OCI-LY7 (cell line): ENCODE results near the gene TMEM200B. TPM values are rescaled to one million over a fixed set of nuclear protein-coding genes. Genes with fewer than 3 reads are reported as not detected.

Experiments used
- BruUV-seq: library from RNA; stranded (reverse); fragments of 400-500 nt; replicated peaks from 2 replicates; lab custom pipeline; 2021; lab: Mats Ljungman, UMichigan
- CTCF ChIA-PET: fragments of 300-600 bp; sonication (Branson Sonifier 250); formaldehyde crosslinking; loops from one replicate; lab custom pipeline; 2022; ENCODE audit warnings: antibody characterized with exemption; ENCODE audit not compliant: unreplicated experiment; lab: Charles Lee
- POLR2A ChIA-PET: fragments of 300-600 bp; sonication (Branson Sonifier 250); formaldehyde crosslinking; loops from one replicate; lab custom pipeline; 2022; ENCODE audit warnings: antibody characterized with exemption; lab: Charles Lee
- DNase-seq: peaks from one replicate; pipeline ENCODE4 v3.0.0-alpha.2; 2015; ENCODE audit warnings: low spot score
- H2AFZ ChIP-seq: fragments of 200-600 bp; sonication (generic), shearing (Covaris generic); 2 replicates; pipeline ENCODE4 v1.6.1; 2014; ENCODE audit warnings: mild to moderate bottlenecking, antibody characterized with exemption, low read length, moderate library complexity
- H3K27ac ChIP-seq: fragments of 200-600 bp; sonication (generic); 2 replicates; pipeline ENCODE4 v1.5.1; 2014; ENCODE audit warnings: mixed run types, low read depth, mild to moderate bottlenecking, moderate library complexity, low read length, inconsistent platforms; ENCODE audit not compliant: poor library complexity, severe bottlenecking
- H3K36me3 ChIP-seq: fragments of 200-600 bp; sonication (generic); 2 replicates; pipeline ENCODE4 v1.6.1; 2014; ENCODE audit warnings: mild to moderate bottlenecking, antibody characterized with exemption, low read length, moderate library complexity, mixed read lengths; ENCODE audit not compliant: insufficient read depth
- H3K4me1 ChIP-seq: fragments of 200-600 bp; sonication (generic); 2 replicates; pipeline ENCODE4 v1.5.1; 2014; ENCODE audit warnings: mild to moderate bottlenecking, low read length; ENCODE audit not compliant: insufficient read depth, poor library complexity, severe bottlenecking
- H3K4me2 ChIP-seq: fragments of 200-600 bp; sonication (generic); 2 replicates; pipeline ENCODE4 v1.6.1; 2014; ENCODE audit warnings: mild to moderate bottlenecking, low read length
- H3K4me3 ChIP-seq: fragments of 200-600 bp; sonication (generic); 2 replicates; pipeline ENCODE4 v1.5.1; 2014; ENCODE audit warnings: mild to moderate bottlenecking, low read depth, low read length; ENCODE audit not compliant: poor library complexity, severe bottlenecking
- H3K79me2 ChIP-seq: fragments of 200-600 bp; sonication (generic); 2 replicates; pipeline ENCODE4 v1.6.1; 2016; ENCODE audit warnings: low read depth, mild to moderate bottlenecking, low read length, moderate library complexity, mixed read lengths; ENCODE audit not compliant: insufficient read depth
- H3K9me2 ChIP-seq: fragments of 200-600 bp; sonication (generic); 2 replicates; pipeline ENCODE4 v1.6.1; 2016; ENCODE audit warnings: mild to moderate bottlenecking, low read length, mixed read lengths; ENCODE audit not compliant: insufficient read depth
- H3K9me3 ChIP-seq: fragments of 200-600 bp; sonication (generic); 2 replicates; pipeline ENCODE4 v1.6.1; 2014; ENCODE audit warnings: mild to moderate bottlenecking, mixed run types, low read length, mixed read lengths
- H4K20me1 ChIP-seq: fragments of 200-600 bp; sonication (generic); 2 replicates; pipeline ENCODE4 v1.6.1; 2014; ENCODE audit warnings: mild to moderate bottlenecking, antibody characterized with exemption, low read length, moderate library complexity, mixed read lengths; ENCODE audit not compliant: insufficient read depth
- CTCF ChIP-seq: fragments of 200-600 bp; sonication (generic); conservative IDR thresholded peaks from 2 replicates; pipeline ENCODE4 v1.5.1; 2014; ENCODE audit warnings: mild to moderate bottlenecking, antibody characterized with exemption, low read length, moderate library complexity, mixed read lengths
- EZH2phosphoT487 ChIP-seq: fragments of 200-600 bp; sonication (generic); IDR thresholded peaks from 2 replicates; pipeline ENCODE4 v1.6.1; 2018; ENCODE audit warnings: low read depth, borderline replicate concordance, mild to moderate bottlenecking, mixed run types, antibody characterized with exemption, low read length, moderate library complexity, mixed read lengths
- intact Hi-C: fragments of 100-400 bp; cut with micrococcal nuclease; formaldehyde crosslinking; loops from one replicate; pipeline ENCODE4 v1.10.0; 2022; ENCODE audit not compliant: unreplicated experiment
- total RNA-seq, 2 experiments: library from RNA; depleted of rRNA in 1 of 2; stranded (reverse); fragments of >200 nt in 1 of 2; shearing (Covaris generic) in 1 of 2; gene quantifications; 2 replicates each; pipeline ENCODE4 v1.2.3, GENCODE V29; 2014 to 2022

The TMEM200B gene
- total RNA-seq, 2 experiments from 2014 or later, result not detected

GRCh38 chr1:29171521-29171920 is 47.8 kb upstream of the TMEM200B start:
- no peak overlapping the region for H3K4me3 ChIP-seq
- H3K9me3 ChIP-seq, result peaks cover 3% of the 10 kb centered on the region; the same call in 1 of the 2 replicates
- ChIA-PET POLR2A (interaction anchor here (2.6 kb wide), 1 partner anchor 10 kb away, joined by 11 read pairs; the partner anchor contains the start of gene SRSF4), CTCF (no interaction called here)
- peaks cover 100% of the 10 kb centered on the region for H3K79me2 ChIP-seq
- H3K4me1 ChIP-seq, result peaks cover 9% of the 10 kb centered on the region
- H2AFZ ChIP-seq, result no peak overlapping the region
- TF ChIP-seq EZH2phosphoT487, result no peak
- TF ChIP-seq CTCF, result no peak
- intact Hi-C loops, result no loop called here
- BruUV-seq, result TSS peak; percentile 7
- H3K36me3 ChIP-seq, result peaks cover 91% of the 10 kb centered on the region
- peak overlapping the region; percentile 1; the same call in 1 of the 2 replicates for H3K4me2 ChIP-seq
- no peak for DNase-seq
- no peaks in the 10 kb centered on the region for H3K9me2 ChIP-seq
- peaks cover 41% of the 10 kb centered on the region for H4K20me1 ChIP-seq
- H3K27ac ChIP-seq, result no peak overlapping the region

GRCh38 chr1:29171089-29171488 is 47.4 kb upstream of the TMEM200B start:
- Histone ChIP-seq H3K27ac (no peak overlapping the region), H3K9me3 (peaks cover 3% of the 10 kb centered on the region; the same call in 1 of the 2 replicates), H4K20me1 (peaks cover 41% of the 10 kb centered on the region), H2AFZ (no peak overlapping the region), H3K36me3 (peaks cover 91% of the 10 kb centered on the region), H3K79me2 (peaks cover 98% of the 10 kb centered on the region), H3K4me2 (peak overlapping the region; percentile 1; the same call in 1 of the 2 replicates), H3K9me2 (no peaks in the 10 kb centered on the region), H3K4me3 (no peak overlapping the region), H3K4me1 (peaks cover 9% of the 10 kb centered on the region)
- no peak for DNase-seq
- POLR2A ChIA-PET, result interaction anchor here (1.0 to 2.6 kb wide), 2 partner anchors 9 to 10 kb away, joined by 3 to 11 read pairs; partner anchors contain the start of gene SRSF4
- CTCF ChIA-PET, result no interaction called here
- intact Hi-C loops, result no loop called here
- BruUV-seq, result no TSS peak
- no peak for TF ChIP-seq CTCF
- no peak for TF ChIP-seq EZH2phosphoT487

GRCh38 chr1:29169976-29170375 is 46.3 kb upstream of the TMEM200B start:
- peaks cover 41% of the 10 kb centered on the region for H4K20me1 ChIP-seq
- no peaks in the 10 kb centered on the region for H3K9me2 ChIP-seq
- no TSS peak for BruUV-seq
- H3K4me3 ChIP-seq, result no peak overlapping the region
- intact Hi-C loops, result no loop called here
- no peak for DNase-seq
- H3K9me3 ChIP-seq, result no peaks in the 10 kb centered on the region
- no peak overlapping the region for H3K27ac ChIP-seq
- ChIA-PET CTCF (no interaction called here), POLR2A (interaction anchor here (0.6 to 2.6 kb wide), 3 partner anchors 8 to 11 kb away, joined by 3 to 11 read pairs (median 3); partner anchors contain the start of gene SRSF4)
- no peak overlapping the region for H2AFZ ChIP-seq
- peaks cover 9% of the 10 kb centered on the region for H3K4me1 ChIP-seq
- H3K4me2 ChIP-seq, result no peak overlapping the region
- TF ChIP-seq EZH2phosphoT487 (no peak), CTCF (no peak)
- peaks cover 91% of the 10 kb centered on the region for H3K79me2 ChIP-seq
- H3K36me3 ChIP-seq, result peaks cover 94% of the 10 kb centered on the region
